HG03039 (cell line): ENCODE results near the gene SNPH.
"Not testable (repeated sequence)": the region's sequence is repeated elsewhere in the genome, so short reads cannot be mapped to it uniquely, and the experiment has no call there.

Source experiments
- ATAC-seq: cut with Tn5 transposase; IDR thresholded peaks from one replicate; pipeline ENCODE4 v1.9.1; 2021; ENCODE audit warnings: mild to moderate bottlenecking, moderate library complexity; ENCODE audit not compliant: unreplicated experiment

SNPH gene, protein sequence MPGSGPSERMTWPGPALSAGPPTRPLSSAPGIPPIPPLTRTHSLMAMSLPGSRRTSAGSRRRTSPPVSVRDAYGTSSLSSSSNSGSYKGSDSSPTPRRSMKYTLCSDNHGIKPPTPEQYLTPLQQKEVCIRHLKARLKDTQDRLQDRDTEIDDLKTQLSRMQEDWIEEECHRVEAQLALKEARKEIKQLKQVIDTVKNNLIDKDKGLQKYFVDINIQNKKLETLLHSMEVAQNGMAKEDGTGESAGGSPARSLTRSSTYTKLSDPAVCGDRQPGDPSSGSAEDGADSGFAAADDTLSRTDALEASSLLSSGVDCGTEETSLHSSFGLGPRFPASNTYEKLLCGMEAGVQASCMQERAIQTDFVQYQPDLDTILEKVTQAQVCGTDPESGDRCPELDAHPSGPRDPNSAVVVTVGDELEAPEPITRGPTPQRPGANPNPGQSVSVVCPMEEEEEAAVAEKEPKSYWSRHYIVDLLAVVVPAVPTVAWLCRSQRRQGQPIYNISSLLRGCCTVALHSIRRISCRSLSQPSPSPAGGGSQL

DNA sequence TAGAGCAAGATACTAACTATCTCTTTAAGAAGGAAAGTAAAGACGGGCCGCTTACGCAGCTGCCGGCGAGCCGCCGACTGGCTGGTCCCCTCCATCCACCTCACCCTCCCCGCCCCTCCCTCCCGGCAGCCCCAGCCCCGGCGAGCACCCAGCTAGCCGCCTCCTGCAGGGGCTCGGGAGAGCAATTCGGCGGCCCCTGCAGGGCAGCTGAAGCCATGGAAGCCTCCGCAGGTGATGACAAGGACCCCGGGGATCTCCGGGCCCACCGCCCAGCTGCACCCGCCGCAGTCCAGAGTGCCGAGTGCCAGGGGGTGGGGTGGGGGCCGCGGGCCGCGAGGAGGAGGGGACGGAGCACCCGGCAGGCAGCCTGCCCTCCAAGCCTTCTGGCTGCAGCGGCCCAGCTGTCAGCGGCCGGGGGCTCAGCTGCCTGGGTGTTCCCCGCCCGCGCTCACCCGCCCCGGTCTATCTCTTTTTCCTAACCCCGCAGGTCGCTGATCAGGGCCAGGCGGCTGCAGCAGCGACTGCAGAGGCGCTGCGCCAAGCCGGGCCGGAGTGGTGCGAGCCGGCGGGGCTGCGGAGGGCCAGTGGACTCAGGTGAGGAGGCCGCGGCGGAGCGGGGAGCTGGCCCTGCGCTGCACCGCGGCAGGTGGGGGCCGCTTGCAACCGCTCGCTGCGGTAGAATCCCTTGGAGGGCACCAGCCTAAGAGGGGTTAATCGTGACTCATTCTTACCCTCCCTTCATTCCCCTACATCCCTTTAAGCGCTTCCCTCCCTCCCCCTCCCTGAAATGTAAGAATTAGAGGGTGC is at the start of gene SNPH:
SNPH (plus strand) TSS at position 128 of the 807 bp plus-strand sequence. CDS start 29,946 bp downstream, outside the sequence.
- ATAC-seq, result no peak

DNA sequence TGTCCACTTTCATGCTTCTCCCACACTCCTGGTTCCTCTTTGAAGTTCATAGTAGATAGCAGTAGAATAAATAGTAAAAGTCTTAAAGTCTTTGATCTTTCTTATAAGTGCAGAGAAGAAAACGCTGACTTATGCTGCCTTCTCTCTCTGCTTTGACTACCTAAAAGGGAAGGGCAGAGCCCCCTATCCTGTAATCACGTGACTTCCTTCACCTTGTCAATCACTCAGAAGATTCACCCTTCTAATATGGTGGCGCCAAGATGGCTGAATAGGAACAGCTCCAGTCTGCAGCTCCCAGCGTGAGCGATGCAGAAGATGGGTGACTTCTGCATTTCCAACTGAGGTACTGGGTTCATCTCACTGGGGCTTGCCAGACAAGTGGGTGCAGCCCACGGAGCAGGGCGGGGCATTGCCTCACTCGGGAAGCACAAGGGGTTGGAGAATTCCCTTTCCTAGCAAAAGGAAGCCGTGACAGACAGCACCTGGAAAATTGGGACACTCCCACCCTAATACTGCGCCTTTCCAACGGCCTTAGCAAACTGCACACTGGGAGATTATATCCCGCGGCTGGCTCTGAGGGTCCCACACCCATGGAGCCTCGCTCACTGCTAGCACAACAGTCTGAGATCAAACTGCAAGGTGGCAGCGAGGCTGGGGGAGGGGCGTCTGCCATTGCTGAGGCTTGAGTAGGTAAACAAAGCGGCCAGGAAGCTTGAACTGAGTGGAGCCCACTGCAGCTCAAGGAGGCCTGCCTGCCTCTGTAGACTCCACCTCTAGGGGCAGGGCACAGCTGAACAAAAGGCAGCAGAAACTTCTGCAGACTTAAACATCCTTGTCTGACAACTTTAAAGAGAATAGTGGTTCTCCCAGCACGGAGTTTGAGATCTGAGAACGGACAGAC is 49.3 kb upstream of the SNPH start:
- not testable (repeated sequence) for ATAC-seq

DNA sequence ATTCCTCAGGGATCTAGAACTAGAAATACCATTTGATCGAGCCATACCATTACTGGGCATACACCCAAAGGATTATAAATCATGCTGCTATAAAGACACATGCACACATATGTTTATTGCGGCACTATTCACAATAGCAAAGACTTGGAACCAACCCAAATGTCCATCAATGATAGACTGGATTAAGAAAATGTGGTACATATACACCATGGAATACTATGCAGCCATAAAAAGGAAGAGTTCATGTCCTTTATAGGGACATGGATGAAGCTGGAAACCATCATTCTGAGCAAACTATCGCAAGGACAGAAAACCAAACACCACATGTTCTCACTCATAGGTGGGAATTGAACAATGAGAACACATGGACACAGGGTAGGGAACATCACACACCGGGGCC is 43.3 kb upstream of the SNPH start:
- ATAC-seq, result not testable (repeated sequence)

DNA sequence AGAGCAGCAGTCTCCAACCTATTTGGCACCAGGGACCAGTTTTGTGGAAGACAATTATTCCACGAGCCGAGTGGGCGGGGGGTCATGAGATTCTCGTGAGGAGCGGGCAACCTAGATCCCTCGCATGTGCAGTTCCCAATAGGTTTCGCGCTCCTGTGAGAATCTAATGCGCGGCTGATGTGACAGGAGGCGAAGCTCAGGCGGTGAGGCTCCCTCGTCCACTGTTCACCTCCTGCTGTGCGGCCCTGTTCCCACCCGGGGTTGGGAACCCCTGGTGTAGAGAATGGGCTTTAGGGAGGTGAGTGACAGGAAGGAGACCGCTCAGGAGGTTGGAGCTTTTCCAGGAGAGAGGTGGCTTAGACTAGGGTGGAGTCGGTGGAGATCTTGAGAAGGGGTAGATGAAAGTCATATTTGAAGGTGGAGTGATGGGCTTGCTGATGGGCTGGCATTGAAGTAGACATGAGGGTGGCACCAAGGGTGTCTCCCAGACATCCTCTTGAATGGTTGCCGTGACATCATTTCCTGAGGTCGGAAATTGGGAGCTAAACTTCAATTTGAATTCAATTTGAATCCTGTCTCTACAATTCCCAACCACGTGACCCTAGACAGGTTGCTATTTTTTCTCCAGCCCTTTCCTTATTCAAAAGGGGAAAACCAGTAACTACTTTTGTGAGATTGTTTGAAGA is 41.7 kb upstream of the SNPH start:
- no peak for ATAC-seq

DNA sequence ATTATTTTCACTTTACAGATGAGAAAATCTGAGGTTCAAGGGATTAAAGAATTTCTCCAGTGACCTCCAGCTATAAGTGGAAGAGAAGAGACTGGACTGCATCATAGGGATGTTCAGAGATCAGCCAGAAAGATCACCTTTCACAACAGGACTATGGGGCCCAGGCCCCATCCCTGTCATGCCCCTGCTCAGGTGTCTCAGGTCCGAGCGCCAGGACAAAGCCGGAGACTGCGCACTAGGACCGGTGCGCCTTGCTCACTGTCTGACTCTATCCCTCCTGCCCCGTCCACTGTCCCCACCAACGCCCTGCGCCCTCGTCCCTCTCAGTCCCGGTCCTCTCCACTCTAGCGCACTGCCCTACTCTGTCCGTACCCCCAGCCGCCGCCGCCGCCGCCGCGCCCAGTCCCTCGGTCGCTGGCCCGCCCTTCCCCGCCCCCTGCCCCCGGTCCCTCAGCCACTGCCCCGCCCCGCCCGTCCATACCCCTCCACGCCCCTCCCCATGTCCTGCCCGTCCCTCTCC is 40.8 kb upstream of the SNPH start:
- no peak for ATAC-seq

DNA sequence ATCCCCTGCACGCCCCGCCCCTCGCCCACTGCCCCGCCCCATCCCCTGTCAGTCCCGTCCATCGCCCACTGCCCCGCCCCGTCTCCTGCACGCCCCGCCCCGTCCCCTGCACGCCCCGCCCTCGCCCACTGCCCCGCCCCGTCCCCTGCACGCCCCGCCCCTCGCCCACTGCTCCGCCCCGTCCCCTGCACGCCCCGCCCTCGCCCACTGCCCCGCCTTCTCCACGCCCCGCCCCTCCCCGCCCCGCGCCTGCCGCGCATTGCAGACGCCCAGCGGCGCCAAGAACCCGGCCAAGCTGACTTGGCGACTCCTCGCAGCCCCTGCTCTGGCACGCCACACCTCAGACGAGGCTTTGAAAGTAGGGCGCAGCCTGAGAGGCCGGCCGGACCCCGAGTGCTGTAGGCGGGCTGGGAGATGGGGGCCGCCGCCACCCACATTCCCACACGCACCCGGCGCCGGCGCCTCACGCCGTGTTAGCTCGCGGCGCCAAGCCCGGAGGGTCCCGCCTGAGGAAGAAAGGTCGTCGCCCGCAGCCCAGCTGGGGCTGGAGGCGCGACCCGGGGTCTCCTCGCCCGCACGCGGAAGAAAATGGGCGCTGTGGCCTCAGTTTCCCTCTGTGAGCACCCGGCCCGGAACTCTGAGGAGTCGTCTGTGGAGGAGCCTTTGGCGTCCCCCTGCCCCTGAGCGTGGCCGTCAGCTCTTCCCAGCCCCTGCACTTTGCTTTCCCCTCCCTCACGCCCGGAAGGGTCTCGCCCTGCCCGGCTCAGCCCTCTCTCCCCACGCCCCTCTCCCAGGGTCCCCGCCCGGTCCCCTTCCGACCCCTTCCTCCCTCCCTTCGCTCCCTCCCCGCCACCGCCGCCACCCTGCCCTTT is 40.1 kb upstream of the SNPH start, which contains the start of gene RAD21L1:
RAD21L1 (plus strand) TSS at position 262 of the 872 bp plus-strand sequence. CDS start 2,410 bp downstream, outside the sequence.
- ATAC-seq, result no peak

DNA sequence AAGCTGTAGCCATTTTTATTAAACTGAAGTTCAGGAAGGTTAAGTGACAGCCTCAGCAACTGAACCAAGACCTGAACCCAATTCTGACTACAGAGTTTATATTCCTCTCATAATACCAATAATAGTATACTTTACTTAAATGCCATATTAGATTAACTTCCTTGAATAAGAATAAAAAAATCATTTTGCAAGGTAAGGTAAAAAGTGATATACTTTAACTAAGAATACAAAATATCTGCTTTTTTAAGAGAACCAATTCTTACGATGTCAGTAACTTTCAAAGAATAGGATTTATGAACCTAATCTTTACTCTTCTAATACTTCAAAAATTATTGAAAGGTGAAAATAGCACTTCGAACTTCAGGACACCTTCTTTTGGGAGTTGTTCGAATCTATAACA is 36.6 kb upstream of the SNPH start:
- ATAC-seq, result no peak

DNA sequence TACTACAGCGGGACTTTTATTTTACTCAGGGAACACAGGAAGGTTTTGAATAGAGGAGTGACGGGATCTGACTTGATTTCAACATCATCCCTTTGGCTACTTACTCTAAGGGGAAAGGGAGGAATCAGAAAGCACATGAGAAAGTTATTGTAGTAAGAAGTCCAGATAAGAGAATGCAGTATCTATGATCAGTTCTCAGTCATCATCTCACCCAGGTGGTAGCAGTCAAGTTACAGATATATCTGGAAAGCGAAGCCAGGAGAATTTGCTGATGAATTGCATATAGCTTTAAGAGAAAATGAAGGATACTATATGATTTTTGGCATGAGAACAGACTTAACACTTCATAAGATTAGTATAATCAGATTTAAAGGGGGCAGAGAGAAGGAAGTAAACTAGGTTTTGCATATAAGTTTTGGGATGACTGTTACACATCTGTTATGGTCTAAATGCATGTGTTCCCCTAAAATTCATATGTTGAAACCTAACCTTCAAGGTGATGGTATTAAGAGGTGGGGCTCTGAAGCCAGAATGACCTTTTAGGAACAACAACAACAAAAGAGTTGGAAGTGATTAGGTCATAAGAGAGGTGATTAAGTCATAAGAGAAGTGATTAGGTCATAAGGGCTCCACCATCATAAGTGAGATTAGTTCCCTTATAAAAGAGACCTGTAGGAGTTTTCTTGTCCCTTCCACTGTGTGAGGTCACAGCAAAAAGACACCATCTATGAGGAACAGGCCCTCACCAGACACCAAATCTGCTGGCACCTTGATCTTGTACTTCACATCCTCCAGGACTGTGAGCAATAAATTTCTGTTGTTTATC is 33.6 kb upstream of the SNPH start:
- no peak for ATAC-seq

DNA sequence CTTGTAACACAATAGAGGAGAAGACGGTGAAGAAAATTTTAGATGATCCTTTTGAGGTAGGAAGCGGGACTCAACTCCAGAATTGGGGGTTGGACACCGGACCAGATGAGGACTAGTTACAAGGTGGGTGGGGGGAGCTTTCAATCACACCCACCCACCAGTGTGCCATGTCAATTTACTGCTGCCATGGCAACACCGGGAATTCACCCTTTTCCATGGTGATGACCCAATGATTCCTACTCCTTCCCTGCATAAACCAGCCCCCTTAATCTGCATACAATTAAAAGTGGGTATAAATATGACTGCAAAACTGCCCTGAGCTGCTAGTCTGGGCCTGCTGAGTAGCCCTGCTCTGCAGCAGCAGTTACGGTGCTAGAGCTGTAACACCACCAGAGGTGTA is 25.5 kb upstream of the SNPH start:
- no peak for ATAC-seq

DNA sequence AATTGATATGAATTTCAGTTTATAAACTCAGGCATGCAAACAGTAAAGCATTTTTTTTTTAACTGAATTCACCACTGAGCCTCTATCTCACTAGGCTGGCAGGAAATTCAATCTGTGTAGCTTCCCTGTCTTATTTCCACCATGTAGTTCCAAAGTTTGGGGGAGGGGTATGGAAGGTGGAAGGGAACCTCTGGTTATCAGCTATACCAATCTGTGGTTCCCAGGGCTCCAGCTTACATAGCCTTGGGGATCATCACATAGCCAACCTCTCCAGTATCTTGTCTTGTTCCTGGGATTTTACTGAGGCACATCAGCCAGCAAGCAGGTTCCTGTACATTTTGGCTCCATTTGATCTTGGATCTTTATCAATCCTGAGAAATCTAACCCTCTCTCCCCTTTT is 24.6 kb upstream of the SNPH start:
- ATAC-seq, result no peak

DNA sequence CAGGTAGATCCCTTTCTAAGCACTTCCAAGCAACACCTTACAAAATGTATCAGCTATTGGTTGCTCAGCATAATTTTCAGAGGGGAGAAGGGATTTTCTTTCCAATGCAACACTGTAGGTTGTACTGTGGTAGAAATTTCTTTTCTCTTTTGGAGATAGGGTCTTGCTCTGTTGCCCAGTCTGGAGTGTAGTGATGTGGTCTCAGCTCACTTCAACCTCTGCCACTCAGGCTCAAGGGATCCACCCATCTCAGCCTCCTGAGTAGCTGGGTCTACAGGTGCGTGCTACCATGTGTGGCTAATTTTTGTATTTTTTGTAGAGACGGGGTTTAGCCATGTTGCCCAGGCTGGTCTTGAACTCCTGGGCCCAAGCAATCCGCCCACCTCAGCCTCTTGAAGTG is 24.0 kb upstream of the SNPH start:
- ATAC-seq, result no peak

DNA sequence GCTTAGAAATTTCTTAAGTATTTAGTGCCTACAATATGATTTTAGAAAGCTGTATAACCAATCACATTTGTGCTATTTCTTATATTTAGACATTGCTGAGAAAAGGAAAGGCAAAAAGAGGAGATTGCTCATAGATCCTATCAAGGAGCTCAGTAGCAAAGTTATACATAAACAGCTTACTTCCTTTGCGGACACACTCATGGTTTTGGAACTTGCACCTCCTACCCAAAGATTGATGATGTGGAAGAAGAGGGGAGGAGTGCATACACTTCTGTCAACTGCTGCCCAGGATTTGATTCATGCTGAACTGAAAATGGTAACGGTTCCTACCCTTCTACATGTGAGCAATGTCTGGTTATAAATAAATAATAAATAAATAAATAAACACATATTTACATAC is 23.6 kb upstream of the SNPH start:
- no peak for ATAC-seq

DNA sequence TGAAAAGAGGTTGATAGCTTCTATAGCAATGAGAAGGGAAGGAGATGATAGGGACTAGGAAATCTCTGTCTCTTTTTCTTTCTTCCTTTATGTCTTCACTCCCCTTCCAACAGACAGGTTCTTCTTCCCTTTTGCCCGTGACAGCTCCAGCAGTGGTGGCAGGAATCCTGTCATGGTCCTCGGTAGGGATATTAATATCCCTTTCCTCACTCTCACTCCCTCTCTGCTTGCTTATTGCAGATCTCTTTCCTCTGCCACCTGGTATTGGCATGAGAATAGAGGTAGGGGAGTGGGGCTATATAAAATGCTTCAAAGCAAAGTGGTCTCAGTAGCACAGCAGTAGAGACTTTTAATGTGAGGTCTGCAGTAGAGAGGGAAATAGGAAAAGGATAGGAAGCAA is 20.5 kb upstream of the SNPH start:
- no peak for ATAC-seq

DNA sequence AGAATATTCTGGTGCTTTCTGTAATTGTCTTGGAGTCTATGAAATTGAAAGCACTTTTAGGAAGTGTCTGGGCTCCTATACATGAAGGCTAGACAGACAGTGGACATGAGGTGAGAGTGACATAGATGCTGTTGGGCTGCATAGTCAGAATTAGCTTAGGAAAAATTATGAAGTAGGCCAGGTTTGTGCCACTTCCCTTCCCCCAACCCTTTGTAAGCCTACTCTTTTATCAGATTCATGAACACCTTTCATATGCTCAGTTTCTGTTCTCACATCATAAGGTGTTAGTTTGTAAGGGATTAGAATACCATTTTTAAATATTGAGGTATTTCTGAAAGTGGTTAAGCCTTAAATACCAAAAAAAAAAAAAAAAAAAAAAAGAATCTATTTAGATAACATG is 18.4 kb upstream of the SNPH start:
- ATAC-seq, result no peak

DNA sequence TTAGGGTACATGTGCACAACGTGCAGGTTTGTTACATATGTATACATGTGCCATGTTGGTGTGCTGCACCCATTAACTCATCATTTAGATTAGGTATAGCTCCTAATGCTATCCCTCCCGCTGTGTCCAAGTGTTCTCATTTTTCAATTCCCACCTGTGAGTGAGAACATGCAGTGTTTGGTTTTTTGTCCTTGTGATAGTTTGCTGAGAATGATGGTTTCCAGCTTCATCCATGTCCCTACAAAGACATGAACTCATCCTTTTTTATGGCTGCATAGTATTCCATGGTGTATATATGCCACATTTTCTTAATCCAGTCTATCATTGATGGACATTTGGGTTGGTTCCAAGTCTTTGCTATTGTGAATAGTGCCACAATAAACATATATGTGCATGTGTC is 15.8 kb upstream of the SNPH start:
- ATAC-seq, result not testable (repeated sequence)

DNA sequence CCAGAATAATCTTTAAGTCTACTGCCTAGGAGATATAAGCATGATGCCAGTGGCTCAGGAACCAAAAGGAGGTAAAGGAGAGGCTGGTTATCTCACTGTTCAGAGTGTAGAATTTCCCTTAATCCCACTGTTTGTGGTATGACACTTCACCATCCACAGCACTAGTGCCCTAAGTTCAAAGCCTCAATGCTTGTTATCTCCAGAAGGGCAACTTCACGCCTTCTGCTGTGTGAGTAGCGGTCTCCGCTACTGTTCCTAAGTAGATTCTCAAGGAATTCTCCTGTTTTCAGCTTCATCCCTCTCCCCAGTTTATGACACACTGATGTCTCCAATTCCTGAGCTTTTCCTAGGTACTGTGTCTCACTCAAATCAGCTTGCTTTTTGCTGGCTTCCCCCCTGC is 13.7 kb upstream of the SNPH start:
- ATAC-seq, result no peak

DNA sequence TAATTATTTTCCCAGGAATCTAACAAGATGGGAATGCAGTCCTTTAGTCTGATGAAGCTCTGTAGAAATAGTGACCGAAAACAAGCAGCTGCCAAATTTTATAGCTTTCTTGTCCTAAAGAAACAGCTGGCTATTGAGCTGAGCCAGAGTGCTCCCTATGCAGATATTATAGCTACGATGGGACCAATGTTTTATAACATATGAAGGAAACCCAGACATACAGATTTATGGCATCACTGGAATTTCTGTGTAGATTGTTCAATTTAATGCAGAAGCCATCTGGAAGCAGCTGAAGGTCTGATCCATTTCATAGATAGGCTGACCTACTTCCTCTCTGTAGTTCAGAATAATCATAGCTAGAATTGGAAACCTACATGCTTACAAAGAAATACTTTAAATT is 11.8 kb upstream of the SNPH start:
- ATAC-seq, result no peak

DNA sequence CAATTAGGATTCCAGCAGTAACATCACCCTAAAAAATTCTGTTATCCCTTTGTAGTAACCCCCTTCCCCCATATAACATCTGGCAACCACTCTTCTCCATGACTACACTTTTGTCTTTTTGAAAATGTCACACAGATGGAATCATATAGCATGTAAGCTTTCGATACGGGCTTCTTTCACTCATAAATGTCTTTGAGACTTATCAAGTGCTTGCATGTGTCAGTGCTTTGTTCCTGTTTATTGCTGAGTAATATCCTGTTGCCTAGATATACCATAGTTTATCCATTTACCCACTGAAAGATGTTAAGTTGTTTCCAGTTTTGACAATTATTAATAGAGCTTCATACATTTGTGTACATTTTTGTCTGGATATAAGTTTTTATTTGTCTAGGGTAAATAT is 10.4 kb upstream of the SNPH start:
- ATAC-seq, result no peak
